Measurements from ENCODE around the gene DYNLT5. TPM values are rescaled to one million over a fixed set of nuclear protein-coding genes. Genes with fewer than 3 reads are reported as not detected.

DYNLT5 gene
- total and polyA plus RNA-seq, 10 donors = 0.09 to 2.5 (median 0.60) TPM; not detected in 2

GRCh38 chr1:66773227-66773626, 21.0 kb downstream of the DYNLT5 start:
- no peaks in the 10 kb centered on the region for H3K27me3 ChIP-seq (replicated peaks in 1 of 7)
- intact Hi-C loops (cut with DNase I; ENCODE audit: low total_unique reads) = no loop called here

GRCh38 chr1:66774438-66774837, 22.2 kb downstream of the DYNLT5 start:
- TF ChIP-seq POLR2AphosphoS5 (IDR thresholded peaks at IDR 0.05) (no peak), CTCF (IDR thresholded peaks at IDR 0.05 in 8 of 11, conservative IDR thresholded peaks at IDR 0.05 in 3 of 11) (no peak), POLR2A (IDR thresholded peaks at IDR 0.05) (no peak)
- DNase-seq = no peak
- 71 to 93% (median 76%) methylated on average over 2 of the region's 2 CpGs for WGBS, 5 donors
- H3K27me3 ChIP-seq (replicated peaks in 1 of 7) = no peaks in the 10 kb centered on the region
- H3K4me1 ChIP-seq = no peaks in the 10 kb centered on the region
- intact Hi-C loops (cut with DNase I; ENCODE audit: low total_unique reads) = no loop called here
- H3K27ac ChIP-seq = no peak overlapping the region
- H3K9me3 ChIP-seq = no peaks in the 10 kb centered on the region
- peaks cover 0 to 8% (median 0%) of the 10 kb centered on the region in 6 donors for H3K36me3 ChIP-seq
- H3K4me3 ChIP-seq = no peak overlapping the region

More at GRCh38 chr1:66773227-66773626, 21.0 kb downstream of the DYNLT5 start:
- DNase-seq = no peak
- Histone ChIP-seq H3K9me3 (no peaks in the 10 kb centered on the region), H3K4me3 (no peak overlapping the region), H3K27ac (no peak overlapping the region), H3K4me1 (no peaks in the 10 kb centered on the region), H3K36me3 (peaks cover 0 to 8% (median 0%) of the 10 kb centered on the region in 6 donors)
- TF ChIP-seq POLR2A (IDR thresholded peaks at IDR 0.05) (no peak), POLR2AphosphoS5 (IDR thresholded peaks at IDR 0.05) (no peak), CTCF (IDR thresholded peaks at IDR 0.05 in 8 of 11, conservative IDR thresholded peaks at IDR 0.05 in 3 of 11) (no peak)
- 88 to 97% (median 95%) methylated on average over 2 of the region's 2 CpGs for WGBS, 5 donors

GRCh38 chr1:66775646-66776045, 23.4 kb downstream of the DYNLT5 start:
- no peak overlapping the region for H3K27ac ChIP-seq
- no peak for DNase-seq
- no peak overlapping the region for H3K4me3 ChIP-seq
- H3K36me3 ChIP-seq = peaks cover 0 to 8% (median 0%) of the 10 kb centered on the region in 6 donors
- no peak for TF ChIP-seq CTCF (IDR thresholded peaks at IDR 0.05 in 8 of 11, conservative IDR thresholded peaks at IDR 0.05 in 3 of 11)
- no peak for TF ChIP-seq POLR2AphosphoS5 (IDR thresholded peaks at IDR 0.05)
- no peak for TF ChIP-seq POLR2A (IDR thresholded peaks at IDR 0.05)
- no peaks in the 10 kb centered on the region for H3K27me3 ChIP-seq (replicated peaks in 1 of 7)
- WGBS, 5 donors = 80 to 92% (median 86%) methylated on average over 3 of the region's 3 CpGs
- H3K9me3 ChIP-seq = no peaks in the 10 kb centered on the region
- H3K4me1 ChIP-seq = no peaks in the 10 kb centered on the region
- intact Hi-C loops (cut with DNase I; ENCODE audit: low total_unique reads) = no loop called here

- Histone ChIP-seq H3K4me3 (no peak overlapping the region), H3K9me3 (no peaks in the 10 kb centered on the region), H3K4me1 (no peaks in the 10 kb centered on the region), H3K27me3 (replicated peaks in 1 of 7) (no peaks in the 10 kb centered on the region), H3K36me3 (peaks cover 0 to 8% (median 0%) of the 10 kb centered on the region in 6 donors), H3K27ac (no peak overlapping the region)
- no peak for DNase-seq
- WGBS, 5 donors = 75 to 86% (median 84%) methylated on average over 3 of the region's 3 CpGs
- TF ChIP-seq POLR2A (IDR thresholded peaks at IDR 0.05) = no peak
- no peak for TF ChIP-seq POLR2AphosphoS5 (IDR thresholded peaks at IDR 0.05)
- TF ChIP-seq CTCF (IDR thresholded peaks at IDR 0.05 in 8 of 11, conservative IDR thresholded peaks at IDR 0.05 in 3 of 11) = no peak
- intact Hi-C loops (cut with DNase I; ENCODE audit: low total_unique reads) = no loop called here
These were observed 25.6 kb downstream of the DYNLT5 start for GRCh38 chr1:66777831-66778230.

Measured in spleen (tissue), 11 donors.